ENCODE data around the gene VIPR2. TPM values are rescaled to one million over a fixed set of nuclear protein-coding genes. Genes with fewer than 3 reads are reported as not detected.
A peak's percentile ranks its signal among the peaks of the same experiment; 100 is the strongest.

VIPR2 gene
- total and polyA plus RNA-seq, 2 donors, result 6.9 to 22.8 TPM

DNA sequence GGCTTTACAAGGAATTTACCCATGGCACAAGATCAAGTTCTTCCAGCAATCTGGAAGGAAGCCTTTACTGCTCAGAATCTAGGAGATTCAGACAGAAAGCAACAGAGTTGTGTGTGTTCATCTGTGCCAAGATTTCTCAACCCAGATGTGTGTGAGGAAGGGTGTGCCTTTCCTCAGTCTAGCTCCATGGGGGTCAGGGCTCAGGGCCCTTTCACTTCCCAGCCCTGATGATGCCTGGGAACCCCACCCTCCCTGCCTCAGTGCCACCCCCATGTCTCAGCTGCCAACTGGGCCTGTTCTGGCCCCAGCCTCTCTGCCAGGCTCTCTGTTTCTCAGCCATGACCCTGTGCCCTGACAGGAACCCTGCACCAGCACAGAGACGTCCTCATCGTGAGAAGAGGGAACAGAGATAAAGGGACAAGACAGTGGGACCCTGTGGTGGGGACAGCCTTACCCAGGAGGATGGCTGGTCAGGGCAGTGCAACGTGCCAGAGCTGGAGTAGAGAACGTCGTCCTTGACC is 102.0 kb downstream of the VIPR2 start:
- no peak overlapping the region for H3K4me3 ChIP-seq (ENCODE audit: low read length in 2 of 2)
- WGBS, result 98% methylated on average over 5 of the region's 5 CpGs
- no peak overlapping the region for H3K27ac ChIP-seq (ENCODE audit: low read depth in 1 of 2, low read length in 1 of 2)
- peaks cover 20 to 35% of the 10 kb centered on the region in 2 donors for H3K36me3 ChIP-seq (ENCODE audit: control insufficient read depth in 2 of 2, insufficient read depth in 2 of 2, low read length in 1 of 2)
- DNase-seq (ENCODE audit: low read depth in 6 of 9, low spot score in 9 of 9), result no peak
- peaks cover 3 to 22% of the 10 kb centered on the region in 2 donors for H3K4me1 ChIP-seq (ENCODE audit: control insufficient read depth in 2 of 2, insufficient read depth in 2 of 2, low read length in 2 of 2)
- no peaks in the 10 kb centered on the region for H3K27me3 ChIP-seq (ENCODE audit: control insufficient read depth in 2 of 2, insufficient read depth in 1 of 2, low read length in 1 of 2)
- H3K9me3 ChIP-seq (ENCODE audit: control insufficient read depth in 2 of 2, insufficient read depth in 1 of 2, low read length in 1 of 2), result peaks cover 3 to 21% of the 10 kb centered on the region in 2 donors

- 86% methylated on average over 8 of the region's 8 CpGs for WGBS
- H3K36me3 ChIP-seq (ENCODE audit: control insufficient read depth in 2 of 2, insufficient read depth in 2 of 2, low read length in 1 of 2), result peaks cover 20 to 35% of the 10 kb centered on the region in 2 donors
- H3K4me3 ChIP-seq (ENCODE audit: low read length in 2 of 2), result no peak overlapping the region
- peak overlapping the region in 1 of 2 donors; percentile 13 for H3K27ac ChIP-seq (ENCODE audit: low read depth in 1 of 2, low read length in 1 of 2)
- peaks cover 3 to 21% of the 10 kb centered on the region in 2 donors for H3K9me3 ChIP-seq (ENCODE audit: control insufficient read depth in 2 of 2, insufficient read depth in 1 of 2, low read length in 1 of 2)
- no peak for DNase-seq (ENCODE audit: low read depth in 6 of 9, low spot score in 9 of 9)
- peaks cover 5 to 22% of the 10 kb centered on the region in 2 donors for H3K4me1 ChIP-seq (ENCODE audit: control insufficient read depth in 2 of 2, insufficient read depth in 2 of 2, low read length in 2 of 2)
- no peaks in the 10 kb centered on the region for H3K27me3 ChIP-seq (ENCODE audit: control insufficient read depth in 2 of 2, insufficient read depth in 1 of 2, low read length in 1 of 2)
These were observed 102.6 kb downstream of the VIPR2 start for GRCh38 chr7:159042103-159042502.

DNA sequence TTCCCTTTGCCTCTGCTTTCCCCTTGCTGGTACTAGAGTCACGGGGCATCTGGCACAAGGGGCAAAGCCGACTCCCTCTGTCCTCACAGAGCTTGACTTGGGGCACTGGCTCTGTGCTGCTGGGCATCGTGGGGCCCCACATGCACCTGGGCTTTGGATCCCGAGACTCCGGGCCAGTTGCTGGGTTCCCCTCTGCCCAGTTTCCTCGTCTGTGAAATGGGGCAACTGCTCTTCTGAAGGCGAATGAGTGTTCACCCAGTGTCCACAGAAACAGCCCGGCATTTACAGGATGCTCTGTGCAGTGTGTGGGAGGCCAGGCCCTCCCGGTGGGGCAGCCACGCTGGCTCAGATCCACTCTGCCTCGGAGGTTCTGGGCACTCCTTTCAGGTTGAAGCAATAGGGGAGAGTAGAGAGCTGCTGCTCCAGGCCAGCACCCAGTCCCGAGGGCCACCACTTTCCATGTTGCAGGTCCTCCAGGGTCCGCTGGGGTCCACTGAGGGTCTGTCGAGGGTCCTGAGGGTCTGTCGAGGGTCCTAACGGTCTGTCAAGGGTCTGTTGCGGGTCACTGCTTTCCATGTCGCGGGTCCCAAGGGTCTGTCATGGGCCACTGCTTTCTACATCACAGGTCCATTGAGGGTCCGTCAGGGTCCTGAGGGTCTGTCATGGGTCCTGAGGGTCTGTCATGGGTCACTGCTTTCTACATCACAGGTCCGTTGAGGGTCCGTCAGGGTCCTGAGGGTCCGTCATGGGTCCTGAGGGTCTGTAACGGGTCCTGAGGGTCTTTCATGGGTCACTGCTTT is 103.6 kb downstream of the VIPR2 start:
- H3K4me1 ChIP-seq (ENCODE audit: control insufficient read depth in 2 of 2, insufficient read depth in 2 of 2, low read length in 2 of 2), result peaks cover 10 to 22% of the 10 kb centered on the region in 2 donors
- H3K27me3 ChIP-seq (ENCODE audit: control insufficient read depth in 2 of 2, insufficient read depth in 1 of 2, low read length in 1 of 2), result no peaks in the 10 kb centered on the region
- DNase-seq (ENCODE audit: low read depth in 6 of 9, low spot score in 9 of 9), result no peak
- H3K4me3 ChIP-seq (ENCODE audit: low read length in 2 of 2), result no peak overlapping the region
- H3K9me3 ChIP-seq (ENCODE audit: control insufficient read depth in 2 of 2, insufficient read depth in 1 of 2, low read length in 1 of 2), result peaks cover 3 to 21% of the 10 kb centered on the region in 2 donors
- 96% methylated on average over 24 of the region's 24 CpGs for WGBS
- peaks cover 26 to 36% of the 10 kb centered on the region in 2 donors for H3K36me3 ChIP-seq (ENCODE audit: control insufficient read depth in 2 of 2, insufficient read depth in 2 of 2, low read length in 1 of 2)
- H3K27ac ChIP-seq (ENCODE audit: low read depth in 1 of 2, low read length in 1 of 2), result no peak overlapping the region

DNA sequence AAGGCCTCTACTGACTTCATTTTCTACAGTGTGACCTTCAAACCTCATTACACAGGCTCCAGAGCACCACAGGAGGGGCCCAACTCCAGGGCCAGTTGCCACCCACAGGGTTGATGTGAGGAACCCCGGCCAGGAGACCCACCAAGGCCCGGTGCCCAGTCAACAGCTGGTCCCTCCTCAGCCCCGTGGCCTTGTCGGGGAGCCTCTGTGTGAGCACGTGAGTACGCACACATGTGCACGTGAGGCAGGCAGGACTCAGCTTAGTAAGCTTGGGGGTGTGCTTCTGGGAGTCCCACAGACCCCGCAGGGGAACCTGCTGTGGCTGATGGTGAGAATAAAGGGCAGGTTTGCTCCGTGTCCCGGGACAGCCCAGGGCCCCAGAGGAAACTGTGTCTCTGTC is 104.5 kb downstream of the VIPR2 start:
- DNase-seq (ENCODE audit: low read depth in 6 of 9, low spot score in 9 of 9), result no peak
- H3K4me1 ChIP-seq (ENCODE audit: control insufficient read depth in 2 of 2, insufficient read depth in 2 of 2, low read length in 2 of 2), result peaks cover 10 to 22% of the 10 kb centered on the region in 2 donors
- H3K27ac ChIP-seq (ENCODE audit: low read depth in 1 of 2, low read length in 1 of 2), result no peak overlapping the region
- WGBS, result 95% methylated on average over 10 of the region's 10 CpGs
- H3K9me3 ChIP-seq (ENCODE audit: control insufficient read depth in 2 of 2, insufficient read depth in 1 of 2, low read length in 1 of 2), result peaks cover 3 to 21% of the 10 kb centered on the region in 2 donors
- peaks cover 28 to 42% of the 10 kb centered on the region in 2 donors for H3K36me3 ChIP-seq (ENCODE audit: control insufficient read depth in 2 of 2, insufficient read depth in 2 of 2, low read length in 1 of 2)
- H3K4me3 ChIP-seq (ENCODE audit: low read length in 2 of 2), result no peak overlapping the region
- H3K27me3 ChIP-seq (ENCODE audit: control insufficient read depth in 2 of 2, insufficient read depth in 1 of 2, low read length in 1 of 2), result peaks cover 0 to 2% of the 10 kb centered on the region in 2 donors

- no peak for DNase-seq (ENCODE audit: low read depth in 6 of 9, low spot score in 9 of 9)
- H3K36me3 ChIP-seq (ENCODE audit: control insufficient read depth in 2 of 2, insufficient read depth in 2 of 2, low read length in 1 of 2), result peaks cover 31 to 46% of the 10 kb centered on the region in 2 donors
- H3K27ac ChIP-seq (ENCODE audit: low read depth in 1 of 2, low read length in 1 of 2), result no peak overlapping the region
- peaks cover 10 to 22% of the 10 kb centered on the region in 2 donors for H3K4me1 ChIP-seq (ENCODE audit: control insufficient read depth in 2 of 2, insufficient read depth in 2 of 2, low read length in 2 of 2)
- H3K27me3 ChIP-seq (ENCODE audit: control insufficient read depth in 2 of 2, insufficient read depth in 1 of 2, low read length in 1 of 2), result peaks cover 0 to 2% of the 10 kb centered on the region in 2 donors
- no peak overlapping the region for H3K4me3 ChIP-seq (ENCODE audit: low read length in 2 of 2)
- H3K9me3 ChIP-seq (ENCODE audit: control insufficient read depth in 2 of 2, insufficient read depth in 1 of 2, low read length in 1 of 2), result peaks cover 3 to 21% of the 10 kb centered on the region in 2 donors
- 96% methylated on average over 14 of the region's 14 CpGs for WGBS
These were observed 105.0 kb downstream of the VIPR2 start for GRCh38 chr7:159039716-159040115.

- no peak overlapping the region for H3K4me3 ChIP-seq (ENCODE audit: low read length in 2 of 2)
- H3K27me3 ChIP-seq (ENCODE audit: control insufficient read depth in 2 of 2, insufficient read depth in 1 of 2, low read length in 1 of 2), result peaks cover 0 to 3% of the 10 kb centered on the region in 2 donors
- H3K9me3 ChIP-seq (ENCODE audit: control insufficient read depth in 2 of 2, insufficient read depth in 1 of 2, low read length in 1 of 2), result peaks cover 3 to 14% of the 10 kb centered on the region in 2 donors
- H3K36me3 ChIP-seq (ENCODE audit: control insufficient read depth in 2 of 2, insufficient read depth in 2 of 2, low read length in 1 of 2), result peaks cover 31 to 54% of the 10 kb centered on the region in 2 donors
- H3K4me1 ChIP-seq (ENCODE audit: control insufficient read depth in 2 of 2, insufficient read depth in 2 of 2, low read length in 2 of 2), result peaks cover 10 to 22% of the 10 kb centered on the region in 2 donors
- 88% methylated on average over 10 of the region's 10 CpGs for WGBS
- H3K27ac ChIP-seq (ENCODE audit: low read depth in 1 of 2, low read length in 1 of 2), result no peak overlapping the region
- no peak for DNase-seq (ENCODE audit: low read depth in 6 of 9, low spot score in 9 of 9)
These were observed 106.6 kb downstream of the VIPR2 start for GRCh38 chr7:159038066-159038465.

- WGBS, result 65% methylated on average over 21 of the region's 21 CpGs
- H3K27ac ChIP-seq (ENCODE audit: low read depth in 1 of 2, low read length in 1 of 2), result no peak overlapping the region
These were observed 107.6 kb downstream of the VIPR2 start for GRCh38 chr7:159036916-159037605.

DNA sequence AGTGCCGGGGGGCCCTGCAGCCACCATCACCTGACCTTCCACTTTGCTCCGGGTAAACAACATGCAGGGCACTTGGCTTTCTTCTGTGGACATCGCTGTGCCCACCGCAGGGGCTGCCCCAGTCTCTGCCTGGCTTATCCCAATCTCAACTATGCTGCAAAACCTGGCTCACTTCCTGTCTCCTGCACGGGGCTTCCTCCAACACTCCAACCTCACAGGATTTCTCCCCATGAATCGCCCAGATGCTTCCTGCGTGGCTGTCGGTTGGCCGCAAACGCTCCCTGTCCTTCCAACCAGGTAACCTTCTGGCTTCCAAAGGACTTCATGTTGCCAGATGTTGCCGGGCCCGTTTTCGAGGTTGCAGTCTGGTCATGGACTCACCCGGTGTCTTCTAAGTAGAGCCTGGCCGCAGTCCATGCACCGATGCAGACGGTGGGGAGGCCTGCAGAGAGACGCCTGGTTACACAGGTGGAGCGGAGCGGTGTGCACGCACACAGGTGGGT is 109.0 kb downstream of the VIPR2 start:
- Histone ChIP-seq H3K9me3 (ENCODE audit: control insufficient read depth in 2 of 2, insufficient read depth in 1 of 2, low read length in 1 of 2) (no peaks in the 10 kb centered on the region), H3K27ac (ENCODE audit: low read depth in 1 of 2, low read length in 1 of 2) (no peak overlapping the region), H3K4me1 (ENCODE audit: control insufficient read depth in 2 of 2, insufficient read depth in 2 of 2, low read length in 2 of 2) (peaks cover 18 to 22% of the 10 kb centered on the region in 2 donors), H3K27me3 (ENCODE audit: control insufficient read depth in 2 of 2, insufficient read depth in 1 of 2, low read length in 1 of 2) (peaks cover 0 to 22% of the 10 kb centered on the region in 2 donors), H3K36me3 (ENCODE audit: control insufficient read depth in 2 of 2, insufficient read depth in 2 of 2, low read length in 1 of 2) (peaks cover 11 to 41% of the 10 kb centered on the region in 2 donors), H3K4me3 (ENCODE audit: low read length in 2 of 2) (no peak overlapping the region)
- DNase-seq (ENCODE audit: low read depth in 6 of 9, low spot score in 9 of 9), result no peak
- 91% methylated on average over 21 of the region's 21 CpGs for WGBS

More at GRCh38 chr7:159036916-159037605, 107.6 kb downstream of the VIPR2 start:
- DNase-seq (ENCODE audit: low read depth in 6 of 9, low spot score in 9 of 9), result no peak
- Histone ChIP-seq H3K27me3 (ENCODE audit: control insufficient read depth in 2 of 2, insufficient read depth in 1 of 2, low read length in 1 of 2) (peaks cover 0 to 8% of the 10 kb centered on the region in 2 donors), H3K4me3 (ENCODE audit: low read length in 2 of 2) (no peak overlapping the region), H3K36me3 (ENCODE audit: control insufficient read depth in 2 of 2, insufficient read depth in 2 of 2, low read length in 1 of 2) (peaks cover 23 to 49% of the 10 kb centered on the region in 2 donors), H3K9me3 (ENCODE audit: control insufficient read depth in 2 of 2, insufficient read depth in 1 of 2, low read length in 1 of 2) (peaks cover 0 to 10% of the 10 kb centered on the region in 2 donors), H3K4me1 (ENCODE audit: control insufficient read depth in 2 of 2, insufficient read depth in 2 of 2, low read length in 2 of 2) (peaks cover 10 to 18% of the 10 kb centered on the region in 2 donors)

Data from thymus (tissue), 11 donors.